ENCODE results near the gene GNB3. TPM values are rescaled to one million over a fixed set of nuclear protein-coding genes. Genes with fewer than 3 reads are reported as not detected.
"Not testable (repeated sequence)": the region's sequence is repeated elsewhere in the genome, so short reads cannot be mapped to it uniquely, and the experiment has no call there.

Gene GNB3
- total RNA-seq, 1 donor from 2014 or later = 22.2 TPM

GRCh38 chr12:6863586-6864321, 23.0 kb downstream of the GNB3 start:
- no peak for TF ChIP-seq CTCF (conservative IDR thresholded peaks at IDR 0.05)
- Mint-ChIP-seq H3K27ac (ENCODE audit: unreplicated experiment) (no peak overlapping the region), H3K4me3 (no peak overlapping the region), H3K36me3 (ENCODE audit: low read depth) (peaks cover 31% of the 10 kb centered on the region), H3K27me3 (ENCODE audit: low read depth) (peaks cover 3% of the 10 kb centered on the region), H3K4me1 (peaks cover 18% of the 10 kb centered on the region), H3K9me3 (no peaks in the 10 kb centered on the region)
- no peak for DNase-seq (ENCODE audit: low read depth, low spot score)

- H3K27me3 Mint-ChIP-seq (ENCODE audit: low read depth) = peaks cover 11% of the 10 kb centered on the region
- H3K4me3 Mint-ChIP-seq = peak overlapping the region; percentile 78
- H3K27ac Mint-ChIP-seq (ENCODE audit: unreplicated experiment); DNase-seq (ENCODE audit: low read depth, low spot score); H3K9me3 Mint-ChIP-seq: not testable (repeated sequence)
- peaks cover 42% of the 10 kb centered on the region for H3K36me3 Mint-ChIP-seq (ENCODE audit: low read depth)
- peaks cover 29% of the 10 kb centered on the region for H3K4me1 Mint-ChIP-seq
These were observed 24.6 kb downstream of the GNB3 start for GRCh38 chr12:6865307-6865706.

- Mint-ChIP-seq H3K4me3 (peak overlapping the region; percentile 97), H3K36me3 (ENCODE audit: low read depth) (peaks cover 37% of the 10 kb centered on the region), H3K9me3 (no peaks in the 10 kb centered on the region), H3K27me3 (ENCODE audit: low read depth) (peaks cover 11% of the 10 kb centered on the region), H3K27ac (ENCODE audit: unreplicated experiment) (no peak overlapping the region), H3K4me1 (peaks cover 36% of the 10 kb centered on the region)
- no peak for DNase-seq (ENCODE audit: low read depth, low spot score)
- TF ChIP-seq CTCF (conservative IDR thresholded peaks at IDR 0.05) = no peak
These were observed 25.6 kb downstream of the GNB3 start for GRCh38 chr12:6866163-6866919.

GRCh38 chr12:6866920-6867412, 26.2 kb downstream of the GNB3 start:
- peak overlapping the region; percentile 81 for H3K27ac Mint-ChIP-seq (ENCODE audit: unreplicated experiment)
- H3K36me3 Mint-ChIP-seq (ENCODE audit: low read depth) = peaks cover 37% of the 10 kb centered on the region
- peaks cover 11% of the 10 kb centered on the region for H3K27me3 Mint-ChIP-seq (ENCODE audit: low read depth)
- H3K4me1 Mint-ChIP-seq = peaks cover 40% of the 10 kb centered on the region
- peak overlapping the region; percentile 97 for H3K4me3 Mint-ChIP-seq
- no peaks in the 10 kb centered on the region for H3K9me3 Mint-ChIP-seq
- TF ChIP-seq CTCF (conservative IDR thresholded peaks at IDR 0.05) = no peak
- DNase-seq (ENCODE audit: low read depth, low spot score) = peak; percentile 74

- Mint-ChIP-seq H3K4me3 (peak within 1 kb of the TSS; percentile 97), H3K27me3 (ENCODE audit: low read depth) (peaks cover 15% of the 10 kb centered on the region), H3K27ac (ENCODE audit: unreplicated experiment) (peak within 1 kb of the TSS; percentile 96), H3K36me3 (ENCODE audit: low read depth) (peaks cover 34% of the 10 kb centered on the region), H3K4me1 (peaks cover 46% of the 10 kb centered on the region), H3K9me3 (no peaks in the 10 kb centered on the region)
- peak; percentile 44 for DNase-seq (ENCODE audit: low read depth, low spot score)
- TF ChIP-seq CTCF (conservative IDR thresholded peaks at IDR 0.05) = no peak
These were observed 26.9 kb downstream of the GNB3 start, which contains the start of gene TPI1 for GRCh38 chr12:6867413-6868210. TPI1 (plus strand) TSS chr12:6867531; CDS start chr12:6867567, 36 bp downstream.
